IPS-20b (cell line): ENCODE measurements around the gene MTNR1A.

ENCODE experiments used
- H3K27ac ChIP-seq: one replicate; pipeline ENCODE4 v1.5.1; 2013; ENCODE audit warnings: low read length
- H3K27me3 ChIP-seq: 2 replicates; pipeline ENCODE4 v1.6.1; 2013; ENCODE audit warnings: mild to moderate bottlenecking, low read length, inconsistent platforms; ENCODE audit not compliant: insufficient read depth
- H3K36me3 ChIP-seq: 2 replicates; pipeline ENCODE4 v1.6.1; 2013; ENCODE audit warnings: low read depth, mild to moderate bottlenecking, inconsistent platforms, low read length, moderate library complexity; ENCODE audit not compliant: insufficient read depth
- H3K4me1 ChIP-seq: 2 replicates; pipeline ENCODE4 v1.6.1; 2013; ENCODE audit warnings: mild to moderate bottlenecking, control low read depth, inconsistent platforms, low read length, moderate library complexity; ENCODE audit not compliant: insufficient read depth
- H3K4me3 ChIP-seq: 2 replicates; pipeline ENCODE4 v1.5.1; 2013; ENCODE audit warnings: mild to moderate bottlenecking, low read length, inconsistent platforms
- H3K9ac ChIP-seq: 2 replicates; pipeline ENCODE4 v1.6.1; 2013; ENCODE audit warnings: low read depth, mild to moderate bottlenecking, inconsistent platforms, low read length, moderate library complexity
- H3K9me3 ChIP-seq: 2 replicates; pipeline ENCODE4 v1.6.1; 2013; ENCODE audit warnings: mild to moderate bottlenecking, low read depth, low read length, inconsistent platforms; ENCODE audit not compliant: insufficient read depth

Gene MTNR1A

GRCh38 chr4:186588503-186588902 is 33.1 kb upstream of the MTNR1A start:
- Histone ChIP-seq H3K4me1 (no peaks in the 10 kb centered on the region; the same call in 1 of the 2 replicates), H3K27me3 (no peaks in the 10 kb centered on the region), H3K36me3 (peaks cover 87% of the 10 kb centered on the region), H3K9me3 (no peaks in the 10 kb centered on the region; the same call in 1 of the 2 replicates), H3K4me3 (no peak overlapping the region), H3K9ac (no peak overlapping the region), H3K27ac (no peak overlapping the region)

DNA sequence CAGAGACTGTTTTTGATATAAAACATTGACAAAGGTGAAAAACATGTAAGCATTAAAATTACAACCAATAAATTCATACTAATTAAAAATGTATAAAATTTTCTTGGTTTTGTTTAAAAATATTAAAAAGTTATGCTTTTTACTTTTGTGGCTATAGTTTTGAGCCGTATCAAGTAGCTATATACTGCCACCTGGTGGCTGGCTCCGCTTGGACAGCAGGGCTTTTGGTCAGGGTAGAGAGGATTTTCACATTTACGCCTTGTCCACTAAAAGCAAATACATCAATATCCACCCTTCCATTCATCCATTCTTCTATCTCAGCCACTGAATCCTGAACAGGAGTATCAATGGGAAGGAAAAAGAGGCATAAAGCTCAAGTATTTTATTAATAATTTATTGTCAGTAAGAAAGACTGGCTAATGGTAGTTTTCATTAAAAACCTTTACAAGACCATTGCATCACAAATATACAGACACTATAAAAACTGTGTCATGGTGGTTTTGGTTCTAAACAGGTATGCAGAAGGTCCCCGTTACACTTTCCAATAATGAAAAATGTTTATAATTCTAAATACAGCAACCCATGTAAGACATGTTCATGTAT is 32.1 kb upstream of the MTNR1A start:
- Histone ChIP-seq H3K27me3 (no peaks in the 10 kb centered on the region), H3K36me3 (peaks cover 87% of the 10 kb centered on the region), H3K27ac (no peak overlapping the region), H3K4me3 (no peak overlapping the region), H3K9me3 (peaks cover 4% of the 10 kb centered on the region), H3K4me1 (no peaks in the 10 kb centered on the region; the same call in 1 of the 2 replicates), H3K9ac (no peak overlapping the region)

GRCh38 chr4:186586205-186586604 is 30.8 kb upstream of the MTNR1A start:
- H3K4me3 ChIP-seq, result no peak overlapping the region
- no peaks in the 10 kb centered on the region for H3K27me3 ChIP-seq
- H3K27ac ChIP-seq, result no peak overlapping the region
- H3K4me1 ChIP-seq, result no peaks in the 10 kb centered on the region; the same call in 1 of the 2 replicates
- H3K9ac ChIP-seq, result no peak overlapping the region
- peaks cover 82% of the 10 kb centered on the region for H3K36me3 ChIP-seq
- H3K9me3 ChIP-seq, result peaks cover 11% of the 10 kb centered on the region

DNA sequence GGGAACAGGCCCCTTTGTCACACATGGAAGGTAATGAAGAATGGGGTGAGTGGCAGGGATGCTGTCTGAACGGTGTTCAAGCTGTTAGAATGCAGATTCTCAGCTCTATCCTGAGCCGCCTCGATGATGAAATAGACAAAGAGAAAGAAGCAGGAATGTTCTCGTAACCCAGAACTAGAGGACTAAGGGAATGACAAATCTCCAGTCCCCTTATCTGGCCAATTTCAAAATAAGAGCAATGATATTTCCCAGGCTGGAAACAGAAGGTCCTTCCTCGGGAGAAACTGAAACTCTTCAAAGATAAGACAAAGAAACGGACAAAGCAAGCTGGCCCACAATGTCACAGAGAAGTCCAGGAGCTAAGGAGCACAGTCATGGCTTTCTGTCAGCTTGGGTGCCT is 29.5 kb upstream of the MTNR1A start:
- Histone ChIP-seq H3K4me1 (no peaks in the 10 kb centered on the region), H3K27ac (no peak overlapping the region), H3K4me3 (no peak overlapping the region), H3K9ac (no peak overlapping the region), H3K36me3 (peaks cover 69% of the 10 kb centered on the region), H3K27me3 (no peaks in the 10 kb centered on the region), H3K9me3 (peaks cover 11% of the 10 kb centered on the region)

DNA sequence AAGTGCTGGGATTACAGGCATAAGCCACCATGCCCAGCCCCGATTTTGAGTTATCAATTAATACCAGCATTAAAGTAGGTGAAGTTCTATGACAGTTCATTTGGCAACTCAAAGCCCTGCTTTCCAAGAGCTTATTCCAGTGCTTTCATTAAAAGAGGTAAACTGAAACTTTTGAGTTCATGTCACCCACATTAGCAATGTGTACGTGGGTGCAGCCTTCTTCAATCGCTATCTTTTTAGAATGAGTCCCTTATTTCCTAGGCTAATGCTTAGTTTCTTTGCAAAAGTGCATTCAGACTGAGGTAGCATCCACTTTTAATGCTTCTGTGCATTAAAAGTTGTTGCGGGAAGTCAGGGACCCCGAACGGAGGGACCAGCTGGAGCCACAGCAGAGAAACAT is 26.1 kb upstream of the MTNR1A start:
- H3K27ac ChIP-seq, result no peak overlapping the region
- peaks cover 11% of the 10 kb centered on the region for H3K9me3 ChIP-seq
- H3K9ac ChIP-seq, result no peak overlapping the region
- no peaks in the 10 kb centered on the region for H3K4me1 ChIP-seq
- H3K4me3 ChIP-seq, result no peak overlapping the region
- H3K36me3 ChIP-seq, result peaks cover 36% of the 10 kb centered on the region
- H3K27me3 ChIP-seq, result no peaks in the 10 kb centered on the region

DNA sequence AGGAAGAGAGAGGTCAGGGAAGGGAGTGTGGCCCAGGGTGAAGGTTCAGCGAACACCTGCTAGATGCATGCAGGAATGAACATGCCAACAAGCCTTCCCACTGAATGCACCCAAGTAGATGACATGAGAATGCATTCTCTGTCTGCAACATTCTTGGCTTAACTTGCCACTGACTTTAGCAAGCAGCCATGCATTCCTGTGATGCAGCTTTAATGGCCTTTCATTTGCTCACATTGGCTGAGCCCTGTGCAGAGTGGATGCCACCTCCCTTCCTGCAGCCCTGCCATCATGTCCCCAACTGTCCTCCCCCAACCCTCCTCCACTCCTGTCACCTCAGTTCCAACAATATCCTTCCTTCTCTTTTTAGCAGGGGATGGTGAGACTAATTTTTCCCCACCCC is 25.3 kb upstream of the MTNR1A start:
- peaks cover 11% of the 10 kb centered on the region for H3K9me3 ChIP-seq
- no peak overlapping the region for H3K9ac ChIP-seq
- no peaks in the 10 kb centered on the region for H3K4me1 ChIP-seq
- H3K27ac ChIP-seq, result no peak overlapping the region
- peaks cover 29% of the 10 kb centered on the region for H3K36me3 ChIP-seq
- H3K27me3 ChIP-seq, result no peaks in the 10 kb centered on the region
- no peak overlapping the region for H3K4me3 ChIP-seq

GRCh38 chr4:186570193-186570996 is 15.0 kb upstream of the MTNR1A start:
- Histone ChIP-seq H3K36me3 (no peaks in the 10 kb centered on the region), H3K4me1 (no peaks in the 10 kb centered on the region), H3K9ac (no peak overlapping the region), H3K27me3 (no peaks in the 10 kb centered on the region), H3K27ac (no peak overlapping the region), H3K9me3 (no peaks in the 10 kb centered on the region), H3K4me3 (no peak overlapping the region)

GRCh38 chr4:186569533-186570192 is 14.3 kb upstream of the MTNR1A start:
- no peaks in the 10 kb centered on the region for H3K4me1 ChIP-seq
- no peaks in the 10 kb centered on the region for H3K27me3 ChIP-seq
- H3K36me3 ChIP-seq, result no peaks in the 10 kb centered on the region
- no peak overlapping the region for H3K27ac ChIP-seq
- no peaks in the 10 kb centered on the region for H3K9me3 ChIP-seq
- H3K9ac ChIP-seq, result no peak overlapping the region
- no peak overlapping the region for H3K4me3 ChIP-seq

GRCh38 chr4:186566068-186566467 is 10.7 kb upstream of the MTNR1A start:
- no peaks in the 10 kb centered on the region for H3K4me1 ChIP-seq
- H3K27ac ChIP-seq, result no peak overlapping the region
- no peak overlapping the region for H3K4me3 ChIP-seq
- H3K36me3 ChIP-seq, result no peaks in the 10 kb centered on the region
- H3K9me3 ChIP-seq, result no peaks in the 10 kb centered on the region
- H3K27me3 ChIP-seq, result no peaks in the 10 kb centered on the region
- H3K9ac ChIP-seq, result no peak overlapping the region

DNA sequence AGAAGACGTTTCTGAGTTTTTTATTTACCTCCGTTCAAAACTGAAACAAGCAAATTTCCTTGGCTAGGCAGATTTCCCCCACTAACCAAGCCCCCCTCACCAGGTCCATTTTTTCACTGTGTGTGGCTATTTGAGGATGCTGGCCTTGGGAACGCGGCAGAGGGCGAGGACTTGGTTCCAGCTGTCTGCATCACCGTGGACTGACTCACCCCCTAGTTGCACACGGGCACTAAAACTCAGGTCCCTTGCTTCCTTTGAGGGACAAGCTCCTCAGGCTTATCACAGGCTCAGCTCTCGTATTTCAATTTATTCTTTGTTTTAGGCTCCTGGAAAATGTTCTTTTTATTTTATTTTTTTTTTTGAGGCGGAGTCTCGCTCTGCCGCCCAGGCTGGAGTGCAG is 8.4 kb upstream of the MTNR1A start:
- Histone ChIP-seq H3K27ac (no peak overlapping the region), H3K4me3 (no peak overlapping the region), H3K9ac (no peak overlapping the region), H3K4me1 (no peaks in the 10 kb centered on the region), H3K36me3 (no peaks in the 10 kb centered on the region), H3K9me3 (no peaks in the 10 kb centered on the region), H3K27me3 (no peaks in the 10 kb centered on the region)

- Histone ChIP-seq H3K9me3 (no peaks in the 10 kb centered on the region), H3K4me3 (no peak overlapping the region), H3K9ac (no peak overlapping the region), H3K4me1 (no peaks in the 10 kb centered on the region), H3K36me3 (no peaks in the 10 kb centered on the region), H3K27me3 (no peaks in the 10 kb centered on the region), H3K27ac (no peak overlapping the region)
Observed at GRCh38 chr4:186561748-186562147, 6.4 kb upstream of the MTNR1A start.

DNA sequence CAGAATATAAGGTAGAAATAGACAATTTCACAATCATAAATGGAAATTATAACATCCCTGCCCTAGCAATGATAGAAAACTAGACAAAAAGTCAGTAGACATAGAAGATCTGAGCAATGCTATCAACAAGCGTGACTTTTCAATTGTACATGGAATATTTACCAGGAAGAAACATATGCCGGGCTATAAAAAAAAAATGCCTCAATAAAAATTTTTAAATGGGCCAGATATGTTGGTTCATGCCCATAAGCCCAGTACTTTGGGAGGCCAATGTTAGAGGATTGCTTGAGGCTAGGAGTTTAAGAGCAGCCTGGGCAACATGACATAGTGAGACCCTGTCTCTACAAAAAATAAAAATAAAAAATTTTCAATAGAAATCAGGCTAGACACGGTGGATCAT is 5.3 kb upstream of the MTNR1A start:
- Histone ChIP-seq H3K27ac (no peak overlapping the region), H3K9me3 (no peaks in the 10 kb centered on the region), H3K27me3 (peaks cover 4% of the 10 kb centered on the region), H3K4me1 (no peaks in the 10 kb centered on the region), H3K36me3 (no peaks in the 10 kb centered on the region), H3K4me3 (no peak overlapping the region), H3K9ac (no peak overlapping the region)
